Activated CD4-positive, alpha-beta T cell treated with anti-CD3 and anti-CD28 coated beads, Interleukin-2, amount 50 U/mL, for 1 hour (primary cell): ENCODE measurements around the gene CREB3L1.

Experiments used
- DNase-seq: peaks from one replicate; pipeline ENCODE4 v3.0.0-alpha.2; 2020

CREB3L1 gene

GRCh38 chr11:46347637-46348311 is 70.3 kb downstream of the CREB3L1 start:
- DNase-seq = peak; percentile 23

- peak; percentile 41 for DNase-seq
These were observed 71.3 kb downstream of the CREB3L1 start for GRCh38 chr11:46348566-46349401.

- no peak for DNase-seq
These were observed 73.2 kb downstream of the CREB3L1 start for GRCh38 chr11:46350695-46351094.

- DNase-seq = no peak
These were observed 73.7 kb downstream of the CREB3L1 start for GRCh38 chr11:46351148-46351547.

- no peak for DNase-seq
These were observed 74.1 kb downstream of the CREB3L1 start for GRCh38 chr11:46351606-46352005.

- DNase-seq = peak; percentile 79
These were observed 74.8 kb downstream of the CREB3L1 start for GRCh38 chr11:46352063-46352841.

- no peak for DNase-seq
These were observed 76.2 kb downstream of the CREB3L1 start for GRCh38 chr11:46353698-46354097.

- DNase-seq = no peak
These were observed 79.5 kb downstream of the CREB3L1 start for GRCh38 chr11:46356924-46357482.

- DNase-seq = no peak
These were observed 80.0 kb downstream of the CREB3L1 start for GRCh38 chr11:46357483-46357936.

GRCh38 chr11:46359953-46360352 is 82.5 kb downstream of the CREB3L1 start:
- DNase-seq = no peak

GRCh38 chr11:46360878-46361277 is 83.4 kb downstream of the CREB3L1 start:
- DNase-seq = no peak

GRCh38 chr11:46361283-46362155 is 84.1 kb downstream of the CREB3L1 start:
- DNase-seq = peak; percentile 60

GRCh38 chr11:46362156-46363030 is 84.9 kb downstream of the CREB3L1 start:
- no peak for DNase-seq

GRCh38 chr11:46363031-46363407 is 85.6 kb downstream of the CREB3L1 start:
- no peak for DNase-seq

- no peak for DNase-seq
These were observed 86.1 kb downstream of the CREB3L1 start for GRCh38 chr11:46363455-46364005.

GRCh38 chr11:46364056-46364455 is 86.6 kb downstream of the CREB3L1 start:
- no peak for DNase-seq

- DNase-seq = no peak
These were observed 87.3 kb downstream of the CREB3L1 start for GRCh38 chr11:46364791-46365190.

GRCh38 chr11:46366260-46366659 is 88.8 kb downstream of the CREB3L1 start:
- DNase-seq = no peak

- DNase-seq = no peak
These were observed 89.2 kb downstream of the CREB3L1 start for GRCh38 chr11:46366661-46367161.

GRCh38 chr11:46367244-46367915 is 89.9 kb downstream of the CREB3L1 start:
- peak; percentile 74 for DNase-seq
